HG03469 (cell line): Measurements from ENCODE around the gene SH3RF2.
"Not testable (repeated sequence)": the region's sequence is repeated elsewhere in the genome, so short reads cannot be mapped to it uniquely, and the experiment has no call there.

Experiments
- ATAC-seq: cut with Tn5 transposase; IDR thresholded peaks from one replicate; pipeline ENCODE4 v1.9.1; 2021; ENCODE audit warnings: mild to moderate bottlenecking, moderate library complexity, moderate number of reproducible peaks; ENCODE audit not compliant: unreplicated experiment

The SH3RF2 gene

GRCh38 chr5:146073239-146073900, 137.0 kb downstream of the SH3RF2 start:
- ATAC-seq = no peak

DNA sequence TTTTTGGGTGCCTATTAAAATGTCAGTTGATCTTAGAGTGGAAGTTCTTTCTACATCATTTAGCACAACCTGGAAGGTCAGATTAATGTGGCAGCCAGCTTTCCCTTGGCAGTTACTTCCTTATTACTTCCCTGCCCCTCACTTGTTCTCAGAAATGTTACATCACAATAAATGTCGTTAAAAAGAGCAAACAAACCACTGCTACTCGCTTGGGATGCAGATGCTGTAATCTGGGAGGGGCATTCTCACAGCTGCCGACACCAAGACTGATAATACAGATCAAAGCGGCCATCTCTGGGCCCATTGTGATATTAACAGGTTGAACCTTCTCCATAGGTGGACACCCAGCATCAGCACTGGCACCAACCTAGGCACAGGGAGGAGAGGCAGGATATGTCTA, 139.7 kb downstream of the SH3RF2 start:
- no peak for ATAC-seq

- ATAC-seq = no peak
These were observed 140.1 kb downstream of the SH3RF2 start for GRCh38 chr5:146076455-146076854.

DNA sequence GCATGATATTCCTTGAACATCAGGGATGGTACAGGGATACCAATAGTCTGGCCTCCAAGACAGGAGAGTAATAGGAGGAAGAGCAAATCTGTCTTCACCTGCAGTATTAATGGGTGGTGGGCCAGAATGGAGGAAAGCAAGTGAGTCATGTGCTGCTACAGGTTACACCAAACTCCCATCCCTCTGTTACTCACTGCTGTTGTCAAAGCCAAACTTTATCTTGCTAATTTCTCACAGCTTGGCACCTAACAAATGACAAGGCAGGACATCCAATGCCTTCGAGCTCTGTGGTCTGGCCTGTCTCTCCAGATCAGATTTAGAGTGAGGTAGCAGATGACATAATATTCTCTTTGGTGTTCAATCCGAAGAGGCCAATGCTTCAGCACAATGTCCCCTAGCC, 142.2 kb downstream of the SH3RF2 start:
- no peak for ATAC-seq

GRCh38 chr5:146079695-146080373, 143.5 kb downstream of the SH3RF2 start:
- ATAC-seq = no peak

GRCh38 chr5:146081556-146081955, 145.2 kb downstream of the SH3RF2 start:
- no peak for ATAC-seq

DNA sequence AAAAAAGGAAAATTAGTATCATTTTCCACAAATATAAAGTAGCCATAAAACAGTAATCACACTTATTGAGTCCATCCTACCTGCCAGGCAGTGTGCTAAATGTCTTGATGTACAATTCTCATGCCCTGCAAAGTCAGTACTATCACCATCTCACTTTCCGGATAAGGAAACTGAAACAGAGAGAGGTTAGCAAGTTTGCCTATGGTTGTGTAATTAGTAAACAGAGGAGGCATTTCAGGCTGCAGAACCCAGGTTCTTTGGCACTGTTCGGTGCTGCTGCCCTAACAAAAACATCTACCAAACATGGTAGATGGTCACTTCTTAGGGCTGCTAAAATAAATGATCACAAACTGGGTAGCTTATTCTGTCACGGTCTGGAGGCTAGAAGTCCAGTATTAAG, 146.4 kb downstream of the SH3RF2 start:
- peak; percentile 73 for ATAC-seq

- ATAC-seq = no peak
These were observed 148.0 kb downstream of the SH3RF2 start for GRCh38 chr5:146084376-146084775.

- ATAC-seq = no peak
These were observed 151.7 kb downstream of the SH3RF2 start for GRCh38 chr5:146088098-146088497.

GRCh38 chr5:146089287-146089686, 152.9 kb downstream of the SH3RF2 start:
- no peak for ATAC-seq

GRCh38 chr5:146091881-146092280, 155.5 kb downstream of the SH3RF2 start:
- ATAC-seq = no peak

GRCh38 chr5:146098047-146098446, 161.7 kb downstream of the SH3RF2 start:
- no peak for ATAC-seq

DNA sequence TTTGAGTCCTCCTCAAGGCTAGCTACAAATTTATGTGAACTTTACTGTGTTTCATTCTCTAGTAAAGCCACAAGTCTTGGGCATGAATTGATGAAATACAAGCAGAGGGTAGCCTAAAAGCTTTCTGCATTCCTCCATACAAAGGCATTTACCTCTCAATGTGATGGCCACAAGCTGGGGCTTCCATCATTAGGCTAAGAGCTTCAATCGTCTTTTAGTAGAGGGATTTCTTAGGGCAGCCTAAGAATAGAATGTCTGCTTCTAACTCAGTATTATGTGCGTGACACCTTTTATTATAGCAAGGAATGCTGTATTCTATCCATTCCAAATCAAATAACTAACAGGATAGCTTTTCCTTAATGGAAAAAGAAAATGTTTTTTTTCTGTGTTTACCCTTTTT, 165.3 kb downstream of the SH3RF2 start:
- ATAC-seq = no peak

GRCh38 chr5:146103594-146103993, 167.2 kb downstream of the SH3RF2 start:
- ATAC-seq = no peak

DNA sequence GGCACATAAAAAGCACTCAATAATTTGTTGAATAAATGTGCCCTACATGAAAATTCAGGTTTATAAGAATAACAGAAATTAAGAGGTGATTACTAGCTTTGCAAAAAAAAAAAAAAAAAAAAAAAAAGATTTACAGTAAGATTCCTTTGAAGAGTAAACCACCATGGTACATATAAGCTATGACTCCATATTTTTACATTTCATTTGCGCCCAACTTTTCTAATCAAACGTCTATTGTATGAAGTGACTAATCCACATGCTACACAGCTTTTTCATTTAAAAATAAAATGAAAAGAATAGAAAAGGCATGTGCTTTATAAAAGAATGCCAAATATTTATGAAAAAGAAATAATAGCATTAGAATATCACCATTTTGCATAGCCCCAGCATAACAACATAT, 169.1 kb downstream of the SH3RF2 start, which contains the start of gene PLAC8L1:
PLAC8L1 (minus strand) TSS at position 101 of the 400 bp plus-strand sequence. CDS start 1,266 bp downstream, outside the sequence.
- ATAC-seq = no peak

GRCh38 chr5:146107901-146108300, 171.5 kb downstream of the SH3RF2 start:
- ATAC-seq = no peak

DNA sequence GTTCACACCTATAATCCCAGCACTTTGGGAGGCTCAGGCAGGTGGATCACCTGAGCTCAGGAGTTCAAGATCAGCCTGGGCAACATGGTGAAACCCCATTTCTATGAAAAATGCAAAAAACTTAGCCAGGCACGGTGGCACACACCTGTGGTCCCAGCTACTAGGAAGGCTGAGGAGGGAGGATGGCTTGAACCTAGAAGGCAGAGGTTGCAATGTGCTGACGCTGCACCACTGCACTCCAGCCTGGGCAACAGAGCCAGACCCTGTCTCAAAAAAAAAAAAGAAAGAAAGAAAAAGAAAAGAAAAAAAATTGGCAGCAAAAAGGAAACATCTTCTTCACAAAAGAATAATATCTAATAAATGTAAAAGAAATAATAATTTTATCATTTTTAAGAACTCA, 172.5 kb downstream of the SH3RF2 start:
- not testable (repeated sequence) for ATAC-seq

DNA sequence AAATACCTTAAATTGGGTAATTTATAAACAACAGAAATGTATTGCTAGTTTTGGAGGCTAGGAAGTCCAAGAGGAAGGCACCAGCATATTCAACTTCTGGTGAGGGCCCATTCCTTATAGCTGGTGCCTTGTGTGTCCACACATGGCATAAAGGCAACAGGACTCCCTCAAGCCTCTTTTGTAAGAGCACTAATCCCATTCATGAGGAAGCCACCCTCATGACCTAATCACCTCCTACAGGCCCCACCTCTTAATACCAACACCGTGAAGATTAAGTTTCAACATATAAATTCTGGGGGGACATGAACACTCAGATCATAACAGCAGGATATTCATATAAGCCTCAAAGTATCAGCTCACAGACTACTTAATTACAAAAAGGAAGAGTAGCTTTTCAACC, 173.0 kb downstream of the SH3RF2 start:
- ATAC-seq = no peak

GRCh38 chr5:146111409-146111808, 175.0 kb downstream of the SH3RF2 start:
- no peak for ATAC-seq

DNA sequence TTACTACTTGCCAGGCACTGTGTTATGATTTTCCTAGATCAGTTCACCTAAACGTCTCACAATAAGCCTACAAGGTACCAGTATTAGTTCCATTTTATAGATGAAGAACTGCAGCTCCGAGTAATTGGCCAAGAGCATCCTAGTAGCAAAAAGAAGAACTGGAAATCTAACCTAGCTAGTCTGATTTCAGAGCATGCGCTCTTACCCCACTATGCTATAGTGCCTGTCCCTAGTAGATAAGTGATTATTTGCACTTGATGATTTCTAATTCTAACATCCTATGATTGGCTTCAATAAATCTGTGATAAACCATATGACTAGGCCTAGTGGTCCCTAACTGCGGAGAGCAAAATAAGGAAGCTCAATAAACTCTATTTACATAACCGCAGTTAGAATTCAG, 176.1 kb downstream of the SH3RF2 start:
- ATAC-seq = no peak
